HG03025 (cell line): ENCODE measurements around the gene ITPR1.

ENCODE experiments used
- ATAC-seq: cut with Tn5 transposase; IDR thresholded peaks from one replicate; pipeline ENCODE4 v1.9.1; 2021; ENCODE audit warnings: mild to moderate bottlenecking, moderate library complexity; ENCODE audit not compliant: unreplicated experiment, low FRiP score

Gene ITPR1

GRCh38 chr3:4629095-4630007 lies 136.2 kb downstream of the ITPR1 start:
- ATAC-seq, result no peak

- no peak for ATAC-seq
Observed at GRCh38 chr3:4633078-4634004, 140.2 kb downstream of the ITPR1 start.

GRCh38 chr3:4634894-4635293 lies 141.7 kb downstream of the ITPR1 start:
- no peak for ATAC-seq

- no peak for ATAC-seq
Observed at GRCh38 chr3:4637265-4637664, 144.1 kb downstream of the ITPR1 start.

- no peak for ATAC-seq
Observed at GRCh38 chr3:4641863-4642563, 148.9 kb downstream of the ITPR1 start.

GRCh38 chr3:4642611-4643010 lies 149.5 kb downstream of the ITPR1 start:
- no peak for ATAC-seq

GRCh38 chr3:4643904-4644547 lies 150.9 kb downstream of the ITPR1 start:
- ATAC-seq, result no peak

- no peak for ATAC-seq
Observed at GRCh38 chr3:4644951-4645350, 151.8 kb downstream of the ITPR1 start.

GRCh38 chr3:4645468-4645867 lies 152.3 kb downstream of the ITPR1 start:
- no peak for ATAC-seq

- no peak for ATAC-seq
Observed at GRCh38 chr3:4647411-4647810, 154.3 kb downstream of the ITPR1 start.

- no peak for ATAC-seq
Observed at GRCh38 chr3:4655145-4656045, 162.2 kb downstream of the ITPR1 start.

- no peak for ATAC-seq
Observed at GRCh38 chr3:4656059-4656458, 162.9 kb downstream of the ITPR1 start.

- no peak for ATAC-seq
Observed at GRCh38 chr3:4656626-4657328, 163.6 kb downstream of the ITPR1 start.

GRCh38 chr3:4660936-4661335 lies 167.8 kb downstream of the ITPR1 start:
- no peak for ATAC-seq

- no peak for ATAC-seq
Observed at GRCh38 chr3:4664412-4664811, 171.3 kb downstream of the ITPR1 start.

- no peak for ATAC-seq
Observed at GRCh38 chr3:4665197-4665596, 172.0 kb downstream of the ITPR1 start.

- ATAC-seq, result no peak
Observed at GRCh38 chr3:4666071-4666470, 172.9 kb downstream of the ITPR1 start.

- no peak for ATAC-seq
Observed at GRCh38 chr3:4670352-4670751, 177.2 kb downstream of the ITPR1 start.
